Astrocyte of the cerebellum (primary cell): ENCODE data around the gene TCP11L2.
"Not testable (repeated sequence)": the region's sequence is repeated elsewhere in the genome, so short reads cannot be mapped to it uniquely, and the experiment has no call there.

ENCODE experiments used
- DNase-seq: peaks from one replicate; pipeline ENCODE4 v3.0.0-alpha.2; 2011; ENCODE audit warnings: low read depth
- H3K4me3 ChIP-seq: 2 replicates; pipeline ENCODE4 v1.5.1; 2011; ENCODE audit warnings: mild to moderate bottlenecking, low read depth, low read length, moderate library complexity
- in situ Hi-C: cut with HindIII; loops from 2 replicates; pipeline ENCODE4 v1.10.0; 2017; ENCODE audit warnings: low sequenced_read_pairs
- TF ChIP-seq, protein P1 (sequence below): IDR thresholded peaks from 2 replicates; pipeline ENCODE4 v1.5.1; 2012; ENCODE audit warnings: low read length, low read depth, moderate library complexity, mild to moderate bottlenecking; ENCODE audit errors: missing control alignments

The TCP11L2 gene

GRCh38 chr12:106380954-106381353 is 78.4 kb downstream of the TCP11L2 start:
- no peak for DNase-seq
- TF ChIP-seq, protein P1, sequence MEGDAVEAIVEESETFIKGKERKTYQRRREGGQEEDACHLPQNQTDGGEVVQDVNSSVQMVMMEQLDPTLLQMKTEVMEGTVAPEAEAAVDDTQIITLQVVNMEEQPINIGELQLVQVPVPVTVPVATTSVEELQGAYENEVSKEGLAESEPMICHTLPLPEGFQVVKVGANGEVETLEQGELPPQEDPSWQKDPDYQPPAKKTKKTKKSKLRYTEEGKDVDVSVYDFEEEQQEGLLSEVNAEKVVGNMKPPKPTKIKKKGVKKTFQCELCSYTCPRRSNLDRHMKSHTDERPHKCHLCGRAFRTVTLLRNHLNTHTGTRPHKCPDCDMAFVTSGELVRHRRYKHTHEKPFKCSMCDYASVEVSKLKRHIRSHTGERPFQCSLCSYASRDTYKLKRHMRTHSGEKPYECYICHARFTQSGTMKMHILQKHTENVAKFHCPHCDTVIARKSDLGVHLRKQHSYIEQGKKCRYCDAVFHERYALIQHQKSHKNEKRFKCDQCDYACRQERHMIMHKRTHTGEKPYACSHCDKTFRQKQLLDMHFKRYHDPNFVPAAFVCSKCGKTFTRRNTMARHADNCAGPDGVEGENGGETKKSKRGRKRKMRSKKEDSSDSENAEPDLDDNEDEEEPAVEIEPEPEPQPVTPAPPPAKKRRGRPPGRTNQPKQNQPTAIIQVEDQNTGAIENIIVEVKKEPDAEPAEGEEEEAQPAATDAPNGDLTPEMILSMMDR, result no peak
- in situ Hi-C loops, result loop anchor here (5.0 to 10.0 kb wide), 2 partner anchors 454 to 541 kb away; no protein-coding TSS in a partner anchor
- H3K4me3 ChIP-seq, result no peak overlapping the region

- in situ Hi-C loops, result loop anchor here (5.0 to 10.0 kb wide), 2 partner anchors 453 to 540 kb away; no protein-coding TSS in a partner anchor
- H3K4me3 ChIP-seq, DNase-seq: not testable (repeated sequence)
Observed at GRCh38 chr12:106381866-106382265, 79.3 kb downstream of the TCP11L2 start.

DNA sequence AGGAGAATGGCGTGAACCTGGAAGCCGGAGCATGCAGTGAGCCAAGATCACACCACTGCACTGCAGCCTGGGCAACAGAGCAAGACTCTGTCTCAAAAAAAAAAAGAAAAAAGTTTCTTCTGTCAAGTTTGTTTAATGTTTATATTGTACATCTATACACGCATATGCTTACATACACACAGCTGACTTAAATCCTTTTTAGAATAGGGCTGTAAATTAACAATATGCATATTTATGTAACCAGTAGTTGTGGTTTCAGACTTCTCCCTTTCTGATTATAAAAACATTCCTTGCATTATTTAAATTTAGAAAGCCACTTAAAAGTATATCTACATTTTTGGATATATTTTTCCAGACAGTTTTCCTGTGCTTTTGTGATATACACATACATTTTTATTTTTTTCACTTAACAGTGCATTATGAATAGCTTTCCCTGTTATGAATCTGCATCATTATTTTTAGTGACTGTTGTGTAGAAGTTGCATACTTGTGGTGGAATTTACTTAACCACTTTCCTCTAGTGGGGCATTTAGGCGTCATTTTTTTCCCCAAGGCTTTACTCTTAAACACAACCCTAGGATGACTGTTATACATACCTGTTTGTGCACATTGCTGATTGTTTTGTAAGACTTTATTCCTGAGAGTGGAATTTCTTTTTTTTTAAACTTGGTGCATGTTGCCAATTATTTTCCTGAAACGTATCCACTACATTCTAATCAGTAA is 84.4 kb downstream of the TCP11L2 start:
- in situ Hi-C loops, result loop anchor here (10.0 kb wide), 1 partner anchor 448 kb away; no protein-coding TSS in a partner anchor
- no peak overlapping the region for H3K4me3 ChIP-seq
- peak; percentile 63 for DNase-seq
- TF ChIP-seq, protein P1, result no peak

GRCh38 chr12:106387848-106388377 is 85.4 kb downstream of the TCP11L2 start:
- in situ Hi-C loops, result loop anchor here (10.0 kb wide), 1 partner anchor 447 kb away; no protein-coding TSS in a partner anchor
- no peak for DNase-seq
- no peak overlapping the region for H3K4me3 ChIP-seq
- TF ChIP-seq, protein P1, result no peak

DNA sequence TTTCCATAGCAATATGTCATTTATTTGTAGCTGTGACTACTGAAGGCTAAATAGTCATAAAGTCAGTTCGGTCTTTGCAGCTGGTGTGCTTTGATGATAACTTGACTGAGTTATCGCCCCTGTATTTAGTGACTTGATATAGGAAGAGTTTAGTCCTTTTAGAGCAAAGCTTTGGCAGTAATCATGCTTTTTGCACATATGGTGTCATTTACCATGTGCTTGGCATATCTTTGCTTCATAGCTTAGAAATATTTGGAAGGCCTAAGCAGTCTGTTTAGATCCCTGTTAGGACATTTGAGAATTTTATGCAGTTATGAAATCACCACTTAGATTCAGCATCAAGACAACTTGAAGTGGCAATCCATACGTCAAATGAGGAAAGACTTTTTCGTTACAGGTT is 86.6 kb downstream of the TCP11L2 start:
- in situ Hi-C loops, result loop anchor here (10.0 kb wide), 1 partner anchor 446 kb away; no protein-coding TSS in a partner anchor
- DNase-seq, result no peak
- H3K4me3 ChIP-seq, result no peak overlapping the region
- TF ChIP-seq, protein P1, result no peak

DNA sequence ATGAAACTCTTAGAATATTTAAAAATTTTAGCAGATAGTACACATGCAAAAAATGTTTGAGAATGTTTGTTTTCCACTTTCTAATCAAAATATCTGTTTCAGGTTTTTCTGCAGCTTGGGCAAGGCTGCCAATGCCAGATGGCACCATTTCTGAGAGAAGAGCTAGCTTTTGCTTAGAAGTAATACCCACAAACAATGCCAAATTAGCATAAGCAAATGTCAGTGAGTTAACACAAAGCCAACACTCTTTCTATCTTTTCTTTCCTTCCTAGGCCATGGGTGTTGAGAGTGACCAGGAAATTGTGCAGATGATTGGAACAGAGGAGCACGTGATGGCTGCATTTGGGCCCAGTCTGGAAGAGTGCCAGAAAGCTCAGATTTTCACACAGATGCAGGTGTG is 90.2 kb downstream of the TCP11L2 start:
- TF ChIP-seq, protein P1, result no peak
- in situ Hi-C loops, result no loop called here
- no peak overlapping the region for H3K4me3 ChIP-seq
- DNase-seq, result no peak
